ENCODE results near the gene MST1R.
"Not testable (repeated sequence)": the region's sequence is repeated elsewhere in the genome, so short reads cannot be mapped to it uniquely, and the experiment has no call there.

The MST1R gene

DNA sequence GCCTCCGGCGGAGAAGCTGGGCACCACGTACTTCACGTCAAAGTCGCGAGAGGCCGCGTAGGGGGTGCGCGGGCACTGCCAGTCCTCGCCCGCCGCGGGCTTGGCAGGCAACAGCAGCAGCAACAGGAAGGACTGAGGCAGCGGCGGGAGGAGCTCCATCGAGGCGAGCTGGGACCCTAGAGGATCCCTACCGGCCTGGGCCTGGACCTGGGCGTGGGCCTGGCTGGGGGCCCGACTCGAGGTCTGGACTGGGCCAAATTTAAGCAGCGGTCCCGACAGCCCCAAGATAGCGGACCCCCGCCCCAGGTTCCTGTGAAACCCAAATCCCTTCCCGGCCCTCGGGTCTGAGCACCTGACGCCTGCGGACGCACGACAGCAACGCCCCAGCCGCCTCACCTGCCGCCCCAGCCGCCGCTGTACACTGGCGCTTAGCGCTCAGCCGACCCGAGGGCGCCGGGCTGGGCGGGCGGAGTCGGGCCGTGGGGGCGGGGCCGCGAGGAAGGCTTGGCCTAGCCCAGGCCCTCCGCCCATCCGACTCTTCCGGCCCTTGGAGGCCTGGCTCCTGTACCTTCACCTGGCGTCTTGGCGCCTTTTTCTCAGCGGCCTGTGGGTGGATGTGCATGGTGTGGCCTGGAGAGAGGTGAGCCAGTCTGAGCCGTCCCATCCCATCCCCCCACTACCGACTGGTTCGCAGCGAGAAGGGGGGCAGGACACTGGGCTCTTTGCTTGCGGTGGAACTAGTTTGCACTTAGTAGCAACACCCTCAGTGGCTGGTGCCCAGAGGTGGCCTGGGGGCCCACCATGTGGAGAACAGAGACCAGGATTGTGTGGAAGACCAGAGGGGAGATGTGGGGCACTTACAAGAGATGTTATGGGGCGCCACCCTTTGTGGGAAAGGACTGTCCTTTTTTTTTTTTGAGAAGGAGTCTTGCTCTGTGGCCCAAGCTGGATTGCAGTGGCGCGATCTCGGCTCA is at the start of gene MST1R:
Gene MST1R (minus strand): TSS at position 423 of the 974 bp plus-strand sequence. CDS start 264 bp downstream, at position 159.
- DNase-seq = peak in 1 of 51 donors; percentile 12

GRCh38 chr3:49952924-49953323 is 49.3 kb upstream of the MST1R start:
- DNase-seq = no peak

DNA sequence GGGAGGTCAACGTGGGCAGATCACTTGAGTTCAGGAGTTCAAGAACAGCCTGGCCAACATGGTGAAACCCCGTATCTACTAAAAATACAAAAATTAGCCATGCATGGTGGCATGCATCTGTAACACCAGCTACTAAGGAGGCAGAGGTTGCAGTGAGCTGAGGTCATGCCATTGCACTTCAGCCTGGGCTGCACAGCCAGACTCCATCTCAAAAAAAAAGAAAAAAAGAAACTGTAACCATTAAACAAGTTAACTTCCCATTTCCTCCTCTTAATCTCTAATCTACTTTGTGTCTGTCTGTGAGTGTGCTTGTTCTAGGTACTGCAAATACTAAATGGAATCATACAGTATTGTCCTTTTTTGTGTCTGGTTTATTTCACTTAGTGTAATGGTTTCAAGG is 39.0 kb upstream of the MST1R start:
- no peak for DNase-seq

- DNase-seq = no peak
These were observed 37.1 kb upstream of the MST1R start for GRCh38 chr3:49940667-49941249.

- DNase-seq = peak; percentile 59 to 99 (median 97)
These were observed 36.4 kb upstream of the MST1R start, which contains the start of gene RBM6 for GRCh38 chr3:49939858-49940666. Gene RBM6, plus strand, starts transcription at chr3:49940150. Its CDS starts 22,492 bp downstream, at chr3:49962642.

- DNase-seq = no peak
These were observed 33.4 kb upstream of the MST1R start for GRCh38 chr3:49937090-49937489.

GRCh38 chr3:49932281-49932680 is 28.6 kb upstream of the MST1R start:
- not testable (repeated sequence) for DNase-seq

DNA sequence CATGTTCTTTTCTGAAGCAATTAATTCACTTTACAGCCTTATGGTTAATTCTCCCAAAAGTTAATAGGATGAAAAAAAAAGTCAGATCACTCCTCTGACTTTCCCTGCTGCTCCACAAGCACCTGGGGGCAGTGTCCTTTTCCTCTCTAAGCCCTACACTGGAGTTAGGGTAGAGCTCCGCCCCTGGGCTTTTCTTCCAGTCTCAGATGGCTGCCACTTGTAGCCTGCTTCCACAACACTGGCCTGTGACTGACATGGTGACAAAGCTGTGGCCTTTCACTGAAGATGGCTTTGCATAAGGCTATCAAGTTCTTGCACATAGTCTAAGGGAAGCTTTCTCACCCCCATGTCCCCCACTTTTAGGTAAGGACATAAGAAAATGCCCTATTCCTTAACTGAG is 27.2 kb upstream of the MST1R start:
- DNase-seq = no peak

DNA sequence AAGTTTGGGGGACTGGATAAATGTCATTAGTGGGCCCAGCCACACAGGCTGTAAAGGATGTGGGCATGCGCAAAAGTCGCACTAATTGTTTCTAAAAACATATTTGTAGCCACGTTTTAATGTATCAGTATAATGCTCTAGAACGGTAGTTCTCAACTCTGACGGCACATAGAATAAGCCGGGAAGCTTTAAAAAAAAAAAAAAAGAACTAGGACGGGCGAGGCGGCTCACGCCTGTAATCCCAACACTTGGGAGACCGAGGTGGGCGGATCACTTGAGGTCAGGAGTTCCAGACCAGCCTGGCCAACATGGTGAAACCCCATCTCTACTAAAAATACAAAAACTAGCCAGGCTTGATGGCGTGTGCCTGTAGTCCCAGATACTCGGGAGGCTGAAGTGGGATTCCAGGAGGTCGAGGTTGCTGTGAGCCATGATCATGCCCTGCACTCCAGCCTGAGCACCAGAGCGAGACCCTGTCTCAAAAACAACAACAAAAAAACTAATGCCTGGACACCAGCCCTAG is 26.6 kb upstream of the MST1R start:
- no peak for DNase-seq

- peak; percentile 67 to 95 (median 88) for DNase-seq
These were observed 25.9 kb upstream of the MST1R start, which contains the start of gene MON1A for GRCh38 chr3:49929291-49930167. Gene MON1A, minus strand, starts transcription at chr3:49929811. Its CDS starts 16,465 bp downstream, at chr3:49913346.

DNA sequence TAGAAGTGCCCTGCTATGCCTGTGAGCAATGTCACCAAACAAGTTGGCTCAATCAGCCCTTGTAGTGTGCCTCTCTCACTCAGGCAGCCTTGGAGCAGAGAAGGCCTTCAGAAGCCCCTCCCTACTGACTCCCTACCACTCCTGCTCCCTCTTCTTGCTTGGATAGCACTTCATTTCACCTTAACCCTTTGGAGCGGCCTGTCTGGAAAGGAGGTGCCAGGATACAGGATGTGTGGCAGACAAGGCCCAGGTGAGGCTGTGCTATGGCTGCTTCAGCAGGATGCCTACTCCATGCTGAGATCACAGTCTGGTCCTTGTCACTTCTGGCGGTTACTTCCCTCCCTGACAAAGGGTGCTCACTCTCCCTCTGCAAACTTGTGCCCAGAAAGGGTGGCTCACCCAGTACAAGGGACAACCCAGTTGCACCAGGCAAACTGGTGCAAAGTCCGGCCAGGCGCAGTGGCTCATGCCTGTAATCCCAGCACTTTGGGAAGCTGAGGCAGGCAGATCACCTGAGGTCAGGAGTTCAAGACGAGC is 24.9 kb upstream of the MST1R start:
- no peak for DNase-seq

GRCh38 chr3:49927798-49928197 is 24.1 kb upstream of the MST1R start:
- DNase-seq = no peak

DNA sequence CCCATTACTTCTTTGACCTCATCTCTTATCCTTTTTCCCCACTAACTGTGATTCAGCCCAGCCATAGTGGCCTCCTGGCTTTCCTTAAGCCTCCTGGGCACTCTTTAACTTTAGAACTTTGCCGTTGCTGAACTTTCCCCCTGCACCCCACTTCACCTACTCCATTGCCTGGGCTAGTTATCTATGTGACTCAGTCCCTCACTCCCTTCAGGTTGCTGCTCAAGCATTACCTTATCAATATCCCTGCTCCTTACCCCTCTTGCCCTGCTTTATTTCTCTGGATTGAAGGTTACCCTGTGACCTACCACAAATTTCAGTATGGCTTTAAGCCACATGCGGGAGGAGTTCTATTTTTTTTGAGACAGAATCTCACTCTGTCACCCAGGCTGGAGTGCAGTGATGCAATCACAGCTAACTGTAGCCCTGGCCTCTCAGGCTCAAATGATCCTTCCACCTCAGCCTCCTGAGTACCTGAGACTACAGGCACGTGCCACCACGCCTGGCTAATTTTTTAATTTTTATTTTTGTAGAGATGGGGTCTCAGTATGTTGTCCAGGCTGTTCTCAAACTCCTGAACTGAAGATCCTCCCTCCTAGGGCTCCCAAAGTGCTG is 22.6 kb upstream of the MST1R start:
- DNase-seq = no peak

- DNase-seq = no peak
These were observed 21.8 kb upstream of the MST1R start for GRCh38 chr3:49925485-49925884.

DNA sequence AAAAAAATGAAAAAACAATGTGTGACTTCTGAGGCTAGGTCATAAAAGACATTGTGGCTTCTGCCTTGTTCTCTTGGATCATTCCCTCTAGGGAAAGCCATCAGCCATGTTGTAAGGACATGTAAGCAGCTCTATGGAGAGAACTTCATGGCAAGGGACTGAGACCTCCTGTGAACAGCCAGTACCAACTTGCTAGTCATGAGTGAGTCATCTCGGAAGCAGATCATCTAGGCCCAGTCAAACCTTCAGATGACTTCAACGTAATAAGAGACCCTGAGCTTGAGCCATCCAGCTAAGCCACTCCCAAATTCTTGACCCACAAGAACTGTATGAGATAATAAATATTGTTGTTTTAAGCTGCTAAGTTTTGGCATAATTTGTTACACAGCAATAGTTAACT is 21.0 kb upstream of the MST1R start:
- no peak for DNase-seq

- DNase-seq = not testable (repeated sequence)
These were observed 14.3 kb upstream of the MST1R start for GRCh38 chr3:49917806-49918590.

GRCh38 chr3:49916686-49917085 is 13.0 kb upstream of the MST1R start:
- DNase-seq = no peak

- no peak for DNase-seq
These were observed 11.2 kb upstream of the MST1R start for GRCh38 chr3:49914906-49915305.

- DNase-seq = peak in 19 of 51 donors; percentile 6 to 59 (median 23)
These were observed 9.2 kb upstream of the MST1R start for GRCh38 chr3:49912881-49913281.
